Measurements from ENCODE around the gene NR6A1. TPM values are rescaled to one million over a fixed set of nuclear protein-coding genes. Genes with fewer than 3 reads are reported as not detected.

The NR6A1 gene

GRCh38 chr9:124470306-124470705 lies 300.8 kb downstream of the NR6A1 start:
- Histone ChIP-seq H3K4me3 (ENCODE audit: low read length) (no peak overlapping the region), H2BK15ac (replicated peaks; ENCODE audit: low read depth) (no peak overlapping the region), H3K18ac (ENCODE audit: low read length) (no peak overlapping the region), H3K23ac (ENCODE audit: low read length) (no peak overlapping the region), H3K27ac (ENCODE audit: low read depth, low read length) (no peak overlapping the region), H2BK5ac (ENCODE audit: low read length) (no peak overlapping the region), H3K79me2 (ENCODE audit: control insufficient read depth, insufficient read depth, low read length) (no peaks in the 10 kb centered on the region), H3K9ac (ENCODE audit: low read length) (no peak overlapping the region), H4K8ac (ENCODE audit: low read depth, low read length) (no peak overlapping the region), H3K56ac (ENCODE audit: low read length) (no peak overlapping the region), H2AK5ac (ENCODE audit: low read length) (no peak overlapping the region), H3K4me1 (ENCODE audit: control insufficient read depth, low read depth, low read length) (no peaks in the 10 kb centered on the region), H3K27me3 (ENCODE audit: insufficient read depth, low read length, poor library complexity) (no peaks in the 10 kb centered on the region), H2BK120ac (ENCODE audit: low read depth, low read length) (no peak overlapping the region), H3K36me3 (ENCODE audit: control insufficient read depth, insufficient read depth, low read length) (no peaks in the 10 kb centered on the region), H3K79me1 (ENCODE audit: low read length) (no peaks in the 10 kb centered on the region), H3K4ac (ENCODE audit: low read depth, low read length) (no peak overlapping the region), H4K5ac (ENCODE audit: low read length) (no peak overlapping the region), H3K4me2 (ENCODE audit: low read length) (no peak overlapping the region)
- no CpG with 5 or more reads among the region's 13 CpGs for WGBS (ENCODE audit: extremely low coverage, insufficient coverage, low lambda C conversion rate)
- DNase-seq, result no peak

GRCh38 chr9:124469011-124469832 lies 301.9 kb downstream of the NR6A1 start:
- WGBS (ENCODE audit: extremely low coverage, insufficient coverage, low lambda C conversion rate), result no CpG with 5 or more reads among the region's 28 CpGs

DNA sequence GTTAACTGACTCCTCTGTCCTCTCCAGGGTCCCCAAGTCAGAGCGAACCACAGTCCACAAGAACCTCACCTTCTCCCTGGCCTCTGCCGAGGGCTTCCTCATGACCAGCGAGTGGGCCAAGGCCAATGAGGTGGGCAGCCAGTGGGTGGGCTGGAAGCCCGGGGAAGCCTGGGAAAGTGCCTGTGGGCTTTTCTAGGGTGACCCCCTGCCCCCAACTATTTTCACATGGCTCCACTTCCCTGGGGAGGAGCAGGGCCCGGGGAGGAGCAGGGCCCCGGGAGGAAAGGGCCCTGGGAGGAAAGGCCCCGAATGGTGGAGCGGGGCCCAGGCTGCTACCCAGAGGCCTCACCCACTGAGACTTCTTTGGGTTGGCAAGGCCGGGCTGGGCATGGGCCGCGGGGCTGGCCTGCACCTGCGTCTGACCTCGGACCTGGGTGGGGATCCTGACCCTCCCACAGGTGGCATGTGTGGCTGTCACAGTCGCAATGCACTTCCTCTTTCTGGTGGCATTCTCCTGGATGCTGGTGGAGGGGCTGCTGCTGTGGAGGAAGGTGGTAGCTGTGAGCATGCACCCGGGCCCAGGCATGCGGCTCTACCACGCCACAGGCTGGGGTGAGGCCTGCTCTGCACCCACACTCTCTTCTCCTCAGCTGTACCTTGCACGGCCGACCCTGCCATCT lies 302.9 kb downstream of the NR6A1 start:
- Histone ChIP-seq H3K4me3 (ENCODE audit: low read length) (no peak overlapping the region), H3K9ac (ENCODE audit: low read length) (no peak overlapping the region), H3K23ac (ENCODE audit: low read length) (no peak overlapping the region), H2AK5ac (ENCODE audit: low read length) (no peak overlapping the region), H2BK15ac (replicated peaks; ENCODE audit: low read depth) (no peak overlapping the region), H4K8ac (ENCODE audit: low read depth, low read length) (no peak overlapping the region), H3K79me1 (ENCODE audit: low read length) (no peaks in the 10 kb centered on the region), H3K4me2 (ENCODE audit: low read length) (no peak overlapping the region), H3K4ac (ENCODE audit: low read depth, low read length) (no peak overlapping the region), H3K27ac (ENCODE audit: low read depth, low read length) (no peak overlapping the region), H2BK120ac (ENCODE audit: low read depth, low read length) (no peak overlapping the region), H3K36me3 (ENCODE audit: control insufficient read depth, insufficient read depth, low read length) (no peaks in the 10 kb centered on the region), H4K5ac (ENCODE audit: low read length) (no peak overlapping the region), H2BK5ac (ENCODE audit: low read length) (no peak overlapping the region), H3K4me1 (ENCODE audit: control insufficient read depth, low read depth, low read length) (no peaks in the 10 kb centered on the region), H3K56ac (ENCODE audit: low read length) (no peak overlapping the region), H3K79me2 (ENCODE audit: control insufficient read depth, insufficient read depth, low read length) (no peaks in the 10 kb centered on the region), H3K18ac (ENCODE audit: low read length) (no peak overlapping the region), H3K27me3 (ENCODE audit: insufficient read depth, low read length, poor library complexity) (no peaks in the 10 kb centered on the region)
- DNase-seq, result no peak
- WGBS (ENCODE audit: extremely low coverage, insufficient coverage, low lambda C conversion rate), result no CpG with 5 or more reads among the region's 19 CpGs

More at GRCh38 chr9:124469011-124469832, 301.9 kb downstream of the NR6A1 start:
- Histone ChIP-seq H3K4me3 (ENCODE audit: low read length) (no peak overlapping the region), H2AK5ac (ENCODE audit: low read length) (no peak overlapping the region), H2BK15ac (replicated peaks; ENCODE audit: low read depth) (no peak overlapping the region), H4K5ac (ENCODE audit: low read length) (no peak overlapping the region), H3K18ac (ENCODE audit: low read length) (no peak overlapping the region), H3K36me3 (ENCODE audit: control insufficient read depth, insufficient read depth, low read length) (no peaks in the 10 kb centered on the region), H3K56ac (ENCODE audit: low read length) (no peak overlapping the region), H4K8ac (ENCODE audit: low read depth, low read length) (no peak overlapping the region), H2BK5ac (ENCODE audit: low read length) (no peak overlapping the region), H3K4ac (ENCODE audit: low read depth, low read length) (no peak overlapping the region), H3K9ac (ENCODE audit: low read length) (no peak overlapping the region), H3K27ac (ENCODE audit: low read depth, low read length) (no peak overlapping the region), H3K79me2 (ENCODE audit: control insufficient read depth, insufficient read depth, low read length) (no peaks in the 10 kb centered on the region), H3K4me1 (ENCODE audit: control insufficient read depth, low read depth, low read length) (no peaks in the 10 kb centered on the region), H3K27me3 (ENCODE audit: insufficient read depth, low read length, poor library complexity) (no peaks in the 10 kb centered on the region), H2BK120ac (ENCODE audit: low read depth, low read length) (no peak overlapping the region), H3K79me1 (ENCODE audit: low read length) (no peaks in the 10 kb centered on the region), H3K23ac (ENCODE audit: low read length) (no peak overlapping the region), H3K4me2 (ENCODE audit: low read length) (no peak overlapping the region)
- DNase-seq, result no peak

DNA sequence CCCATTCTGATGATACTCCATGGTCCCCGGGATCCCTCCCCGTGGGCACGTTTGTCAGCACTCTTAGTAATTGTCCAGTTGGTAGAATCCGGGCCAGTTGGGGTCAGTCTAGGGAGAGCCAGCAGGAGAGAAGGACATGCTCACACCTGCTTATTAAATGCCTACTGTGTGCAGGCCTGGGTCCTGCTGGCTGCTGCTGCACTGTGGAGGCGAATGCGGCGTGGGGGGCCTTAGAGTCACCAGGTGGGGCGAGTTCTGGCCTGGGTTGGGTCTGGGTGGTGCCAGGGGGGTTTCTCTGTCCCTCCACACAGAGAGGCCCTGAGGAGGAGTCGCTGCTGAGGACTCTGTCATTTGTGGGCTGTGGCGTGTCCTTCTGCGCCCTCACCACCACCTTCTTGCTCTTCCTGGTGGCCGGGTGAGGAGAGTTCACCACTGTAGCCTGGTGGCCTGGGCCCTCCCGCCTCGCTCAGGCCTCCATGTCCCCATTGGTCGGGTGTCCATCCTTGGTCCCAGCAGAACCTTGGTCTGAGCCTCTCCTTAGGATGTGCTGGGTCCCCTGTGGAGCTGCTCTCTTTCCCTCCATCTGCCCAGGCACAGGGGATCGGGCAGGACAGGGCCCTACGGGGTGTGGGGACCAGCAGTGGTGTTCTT lies 303.6 kb downstream of the NR6A1 start:
- Histone ChIP-seq H4K8ac (ENCODE audit: low read depth, low read length) (no peak overlapping the region), H2AK5ac (ENCODE audit: low read length) (no peak overlapping the region), H3K36me3 (ENCODE audit: control insufficient read depth, insufficient read depth, low read length) (no peaks in the 10 kb centered on the region), H3K27me3 (ENCODE audit: insufficient read depth, low read length, poor library complexity) (no peaks in the 10 kb centered on the region), H3K79me2 (ENCODE audit: control insufficient read depth, insufficient read depth, low read length) (no peaks in the 10 kb centered on the region), H3K23ac (ENCODE audit: low read length) (no peak overlapping the region), H3K4me3 (ENCODE audit: low read length) (no peak overlapping the region), H3K4ac (ENCODE audit: low read depth, low read length) (no peak overlapping the region), H2BK15ac (replicated peaks; ENCODE audit: low read depth) (no peak overlapping the region), H3K18ac (ENCODE audit: low read length) (no peak overlapping the region), H3K27ac (ENCODE audit: low read depth, low read length) (no peak overlapping the region), H3K4me2 (ENCODE audit: low read length) (no peak overlapping the region), H3K9ac (ENCODE audit: low read length) (no peak overlapping the region), H3K56ac (ENCODE audit: low read length) (no peak overlapping the region), H3K79me1 (ENCODE audit: low read length) (no peaks in the 10 kb centered on the region), H2BK120ac (ENCODE audit: low read depth, low read length) (no peak overlapping the region), H3K4me1 (ENCODE audit: control insufficient read depth, low read depth, low read length) (no peaks in the 10 kb centered on the region), H4K5ac (ENCODE audit: low read length) (no peak overlapping the region), H2BK5ac (ENCODE audit: low read length) (no peak overlapping the region)
- DNase-seq, result no peak
- no CpG with 5 or more reads among the region's 17 CpGs for WGBS (ENCODE audit: extremely low coverage, insufficient coverage, low lambda C conversion rate)

Small RNA genes within 50 kb of the gene (small RNA-seq; reads per million reads assigned to genes)
- gene MIR181A2 (ENCODE audit: insufficient read depth), result 297 reads per million, percentile 97 among the genes with 10 or more reads in this experiment
- 48.0 reads per million, percentile 94 among the genes with 10 or more reads in this experiment for gene MIR181B2 (ENCODE audit: insufficient read depth)
- gene RN7SL302P (ENCODE audit: insufficient read depth), result not detected

All from mesendoderm (in vitro differentiated cells).